ENCODE measurements around the gene CCDC69.

- TF ChIP-seq CTCF (IDR thresholded peaks at IDR 0.05) (no peak), EP300 (IDR thresholded peaks at IDR 0.05) (no peak), POLR2A (IDR thresholded peaks at IDR 0.05) (no peak)
Measured at GRCh38 chr5:151179489-151179840, 44.4 kb downstream of the CCDC69 start.
